K562 (cell line): ENCODE data around the gene CD300C. TPM values are rescaled to one million over a fixed set of nuclear protein-coding genes. Genes with fewer than 3 reads are reported as not detected.

ENCODE experiments used
- ATAC-seq: fragments of 200-7000 bp; cut with Tn5 transposase; 3 replicates; pipeline ENCODE4 v1.9.1; 2020; ENCODE audit warnings: moderate library complexity
- BruUV-seq: library from RNA; stranded (reverse); fragments of 400-500 nt; replicated peaks from 2 replicates; lab custom pipeline; 2021; lab: Mats Ljungman, UMichigan
- CTCF ChIA-PET: fragments of 300-600 bp; formaldehyde crosslinking; extraction: SDS; loops from one replicate; lab custom pipeline; 2021; ENCODE audit warnings: low intra/inter-chr PET ratio; lab: Yijun Ruan, JAX
- POLR2A ChIA-PET: fragments of 300-600, 350-650 bp; sonication (Branson Sonifier 250); formaldehyde crosslinking; extraction: SDS; loops from one replicate; lab custom pipeline; 2021; ENCODE audit warnings: antibody characterized with exemption, inconsistent platforms; lab: Yijun Ruan, JAX
- DNase-seq, 4 experiments: peaks; one replicate each; pipeline versions ENCODE4 v3.0.0 to v3.0.0-alpha.2; 2011 to 2018; ENCODE audit warnings: low spot score in 3 of 4, mixed read lengths in 3 of 4; ENCODE audit errors: extremely low read depth in 1 of 4
- FAIRE-seq: peaks from 2 replicates; lab custom pipeline; 2011; peaks lifted over from hg19 to GRCh38; lab: Jason Lieb, UNC
- H2AFZ ChIP-seq: 2 replicates; pipeline ENCODE4 v1.6.0; 2011; ENCODE audit warnings: low read depth, low read length, control low read depth, inconsistent platforms
- H3K27ac ChIP-seq: fragments of 200-600 bp; 3 replicates; pipeline ENCODE4 v1.8.0; 2011; ENCODE audit warnings: low read depth, mild to moderate bottlenecking, control low read depth, inconsistent platforms, low read length, moderate library complexity, mixed read lengths; ENCODE audit errors: extremely low read depth
- H3K27me3 ChIP-seq, 2 experiments: fragments of 300-600 bp in 1 of 2; 2 replicates in 1 of 2; 3 replicates in 1 of 2; pipeline versions ENCODE4 v1.6.0 to v1.8.0; 2011; ENCODE audit warnings: inconsistent platforms in 2 of 2, low read length in 2 of 2, mild to moderate bottlenecking in 1 of 2, mixed read lengths in 1 of 2, moderate library complexity in 1 of 2; ENCODE audit not compliant: control insufficient read depth in 2 of 2, insufficient read depth in 2 of 2
- H3K36me3 ChIP-seq: fragments of 300-600 bp; 3 replicates; pipeline ENCODE4 v1.8.0; 2011; ENCODE audit warnings: mild to moderate bottlenecking, low read length, inconsistent platforms; ENCODE audit not compliant: control insufficient read depth, insufficient read depth
- H3K4me1 ChIP-seq, 2 experiments: fragments of 200-600 bp in 1 of 2; replicated peaks in 1 of 2; 2 replicates in 1 of 2; 3 replicates in 1 of 2; pipeline versions ENCODE4 v1.5.1 to v1.8.0; 2011; ENCODE audit warnings: inconsistent platforms in 2 of 2, low read length in 2 of 2, mild to moderate bottlenecking in 1 of 2, mixed read lengths in 1 of 2, moderate library complexity in 1 of 2; ENCODE audit not compliant: control insufficient read depth in 2 of 2, insufficient read depth in 2 of 2
- H3K4me2 ChIP-seq: 2 replicates; pipeline ENCODE4 v1.6.1; 2011; ENCODE audit warnings: low read length, control low read depth, inconsistent platforms, mixed read lengths; ENCODE audit not compliant: insufficient read depth
- H3K4me3 ChIP-seq: fragments of 200-600 bp; sonication (generic), shearing (Covaris generic); 2 replicates; pipeline ENCODE4 v1.5.1; 2016; ENCODE audit warnings: control low read depth, inconsistent platforms
- H3K79me2 ChIP-seq: fragments of 200-600 bp; 3 replicates; pipeline ENCODE4 v1.8.0; 2011; ENCODE audit warnings: low read length, inconsistent platforms; ENCODE audit not compliant: control insufficient read depth, insufficient read depth
- H3K9ac ChIP-seq, 2 experiments: 2 replicates each; pipeline versions ENCODE4 v1.6.0 to v1.6.1; 2011; ENCODE audit warnings: low read depth in 2 of 2, low read length in 2 of 2, control low read depth in 1 of 2, inconsistent platforms in 1 of 2, mild to moderate bottlenecking in 1 of 2, mixed read lengths in 1 of 2; ENCODE audit not compliant: insufficient read depth in 1 of 2
- H3K9me1 ChIP-seq: one replicate; pipeline ENCODE4 v1.6.0; 2011; ENCODE audit warnings: inconsistent platforms, mild to moderate bottlenecking, low read length, moderate library complexity; ENCODE audit not compliant: control insufficient read depth, insufficient read depth
- H3K9me3 ChIP-seq: replicated peaks from 2 replicates; pipeline ENCODE4 v1.5.1; 2011; ENCODE audit warnings: low read depth, low read length, inconsistent platforms; ENCODE audit not compliant: control insufficient read depth, insufficient read depth
- H4K20me1 ChIP-seq: replicated peaks from 2 replicates; pipeline ENCODE4 v1.6.1; 2011; ENCODE audit warnings: low read length, inconsistent platforms, mixed read lengths; ENCODE audit not compliant: control insufficient read depth, insufficient read depth
- ARID1B ChIP-seq: fragments of 450-650 bp; IDR thresholded peaks from 2 replicates; pipeline ENCODE4 v1.6.1; 2016; ENCODE audit warnings: antibody characterized with exemption, mild to moderate bottlenecking, inconsistent platforms
- ARID2 ChIP-seq: fragments of 450-650 bp; IDR thresholded peaks from 2 replicates; pipeline ENCODE4 v1.6.1; 2017; ENCODE audit warnings: antibody characterized with exemption, mild to moderate bottlenecking
- CEBPG ChIP-seq, 3 experiments: fragments of 200-800 bp in 1 of 3; sonication (Bioruptor generic) in 1 of 3; sonication (generic) in 1 of 3; formaldehyde crosslinking in 1 of 3; IDR thresholded peaks in 2 of 3; conservative IDR thresholded peaks in 1 of 3; 2 replicates each; pipeline versions ENCODE4 v1.6.1 to v1.8.0; 2016 to 2022; ENCODE audit warnings: missing compliant biosample characterization in 2 of 3, missing genetic modification characterization in 2 of 3, mild to moderate bottlenecking in 1 of 3, missing genetic modification reagents in 1 of 3
- EZH2 ChIP-seq: IDR thresholded peaks from 2 replicates; pipeline ENCODE4 v1.6.1; 2012; ENCODE audit warnings: low read depth, mild to moderate bottlenecking, inconsistent platforms, low read length, borderline replicate concordance
- GATA2 ChIP-seq: sonication (generic); formaldehyde crosslinking; IDR thresholded peaks from 2 replicates; pipeline ENCODE4 v1.4.0; 2020; ENCODE audit warnings: mild to moderate bottlenecking, missing genetic modification reagents
- KDM1A ChIP-seq, 2 experiments: fragments of 450-650 bp; IDR thresholded peaks; 2 replicates each; pipeline ENCODE4 v1.6.1; 2016; ENCODE audit warnings: mild to moderate bottlenecking in 2 of 2
- NCOA1 ChIP-seq: fragments of 450-650 bp; IDR thresholded peaks from 2 replicates; pipeline ENCODE4 v1.6.1; 2016; ENCODE audit warnings: low read depth
- PATZ1 ChIP-seq: fragments of 250-450 bp; sonication (Bioruptor Pico); IDR thresholded peaks from 2 replicates; pipeline ENCODE4 v1.5.0; 2020; ENCODE audit warnings: mild to moderate bottlenecking, borderline replicate concordance
- RFX5 ChIP-seq: IDR thresholded peaks from 2 replicates; pipeline ENCODE4 v1.6.1; 2011; ENCODE audit warnings: low read depth, mild to moderate bottlenecking, improper control_type of control experiment, low read length
- TFAP4 ChIP-seq: sonication (generic); formaldehyde crosslinking; IDR thresholded peaks from 2 replicates; pipeline ENCODE4 v1.8.0; 2022; ENCODE audit warnings: missing genetic modification reagents, mild to moderate bottlenecking, moderate library complexity, borderline replicate concordance
- ZNF398 ChIP-seq: fragments of 250-450 bp; sonication (Bioruptor Pico); IDR thresholded peaks from 2 replicates; pipeline ENCODE4 v1.8.0; 2021; ENCODE audit warnings: moderate library complexity, mild to moderate bottlenecking, inconsistent platforms
- whole genome bisulfite sequencing: fragments of 100-300 bp; shearing (Covaris generic); methylation state at CpG from one replicate; pipeline ENCODE4 v1.1.6; 2016; ENCODE audit warnings: low coverage, mixed read lengths; ENCODE audit not compliant: insufficient coverage; ENCODE audit errors: missing lambda C conversion rate; 5-methylcytosine and 5-hydroxymethylcytosine counted together
- in situ Hi-C: fragments of 300-500 bp; cut with MboI; formaldehyde crosslinking; loops from 4 replicates; pipeline ENCODE4 v1.15.0; 2018; ENCODE audit warnings: inconsistent platforms, mixed read lengths
- intact Hi-C: fragments of 100-400 bp; cut with micrococcal nuclease; formaldehyde crosslinking; loops from 2 replicates; pipeline ENCODE4 v1.14.2; 2022
- polyA plus RNA-seq, 8 experiments: library from polyadenylated mRNA; depleted of rRNA in 4 of 8; stranded (reverse) in 5 of 8; unstranded in 3 of 8; fragments of >200 nt; fragmentation: Nextera tagmentation in 2 of 8; fragmentation: Illumina TruSeq in 1 of 8; extraction: Ambion mirVana in 2 of 8; extraction: Trizol in 1 of 8; gene quantifications; 2 replicates each; pipeline versions ENCODE4 v1.2.1 to v1.2.3, GENCODE V29; 2011 to 2014; ENCODE audit warnings: inconsistent platforms in 1 of 8, missing spikeins in 1 of 8
- total RNA-seq, 7 experiments: library from RNA; depleted of rRNA in 6 of 7; stranded (reverse); fragments of >200 nt in 6 of 7; fragmentation: Illumina TruSeq in 2 of 7; extraction: Trizol in 2 of 7; gene quantifications; 2 replicates each; pipeline versions ENCODE4 v1.2.1 to v1.2.3, GENCODE V29; 2011 to 2021; ENCODE audit warnings: low replicate concordance in 1 of 7

CD300C gene
- total and polyA plus RNA-seq, 9 of the 15 experiments (the other 6 are each of a cell fraction or from before 2014, with no cell fraction given): 0.04 to 0.16 (median 0.07) TPM; not detected in 6

- FAIRE-seq (no peak), DNase-seq (no peak), ATAC-seq (no peak)
- CTCF ChIA-PET: no interaction called here
- Histone ChIP-seq H3K9me3 (no peaks in the 10 kb centered on the region), H3K4me3 (no peak overlapping the region), H3K4me2 (no peak overlapping the region), H3K27ac (no peak overlapping the region), H2AFZ (no peak overlapping the region), H3K9me1 (no peaks in the 10 kb centered on the region), H3K9ac (no peak overlapping the region), H3K4me1 (0 out of 5 replicates have a peak, but pooled peaks cover 3% of the 10 kb centered on the region in 2 experiments), H3K27me3 (peaks cover 12 to 67% of the 10 kb centered on the region in 2 experiments; a peak in 4 of 5 replicates), H3K79me2 (no peaks in the 10 kb centered on the region), H3K36me3 (no peaks in the 10 kb centered on the region), H4K20me1 (no peaks in the 10 kb centered on the region; the same call in 1 of the 2 replicates)
- TF ChIP-seq RFX5 (no peak), GATA2 (CRISPR knock-in tag) (no peak), ARID1B (no peak)
- BruUV-seq: no TSS peak
- POLR2A ChIA-PET: no interaction called here
- intact Hi-C loops: no loop called here
- in situ Hi-C loops: no loop called here
- 1% methylated on average over 7 of the region's 7 CpGs for WGBS
Measured at GRCh38 chr17:74552037-74552436, 6.1 kb upstream of the CD300C start.

GRCh38 chr17:74550602-74551001 lies 4.7 kb upstream of the CD300C start:
- DNase-seq (no peak), FAIRE-seq (no peak), ATAC-seq (no peak)
- Histone ChIP-seq H4K20me1 (no peaks in the 10 kb centered on the region; the same call in 1 of the 2 replicates), H3K36me3 (no peaks in the 10 kb centered on the region), H2AFZ (no peak overlapping the region), H3K4me3 (no peak overlapping the region), H3K4me2 (no peak overlapping the region), H3K4me1 (peaks cover 0 to 3% of the 10 kb centered on the region in 2 experiments; a peak in 1 of 5 replicates), H3K9me1 (no peaks in the 10 kb centered on the region), H3K27me3 (peaks cover 10 to 78% of the 10 kb centered on the region in 2 experiments; a peak in 4 of 5 replicates), H3K79me2 (no peaks in the 10 kb centered on the region), H3K9ac (no peak overlapping the region), H3K27ac (no peak overlapping the region), H3K9me3 (no peaks in the 10 kb centered on the region)
- BruUV-seq: no TSS peak
- WGBS: under 1% methylated on average over 15 of the region's 15 CpGs
- in situ Hi-C loops: no loop called here
- intact Hi-C loops: no loop called here
- ChIA-PET CTCF (no interaction called here), POLR2A (no interaction called here)
- TF ChIP-seq EZH2 (no peak), CEBPG (CRISPR knock-in tag; IDR thresholded peaks at IDR 0.05) (no peak), CEBPG (tag; conservative IDR thresholded peaks at IDR 0.05 in 1 of 2, IDR thresholded peaks at IDR 0.05 in 1 of 2) (no peak), ZNF398 (CRISPR knock-in tag) (no peak), NCOA1 (no peak), PATZ1 (CRISPR knock-in tag) (no peak), TFAP4 (CRISPR knock-in tag) (no peak), ARID2 (no peak), KDM1A (IDR thresholded peaks at IDR 0.05) (no peak)
